ENCODE measurements around the gene NECAB3. TPM values are rescaled to one million over a fixed set of nuclear protein-coding genes. Genes with fewer than 3 reads are reported as not detected.

NECAB3 gene
- total RNA-seq, 2 donors from 2014 or later: 142 to 156 TPM

- 74% methylated on average over 4 of the region's 4 CpGs for WGBS
- Histone ChIP-seq H3K4me1 (replicated peaks) (no peaks in the 10 kb centered on the region), H3K4me3 (no peak overlapping the region), H3K9me3 (no peaks in the 10 kb centered on the region), H3K36me3 (no peaks in the 10 kb centered on the region), H3K27me3 (replicated peaks; ENCODE audit: insufficient read depth) (no peaks in the 10 kb centered on the region), H3K27ac (no peak overlapping the region)
- no peak for DNase-seq (ENCODE audit: low spot score)
- no peak for TF ChIP-seq CTCF (IDR thresholded peaks at IDR 0.05)
- intact Hi-C loops (cut with DNase I): no loop called here
Measured at GRCh38 chr20:33696448-33696847, 22.2 kb upstream of the NECAB3 start.

GRCh38 chr20:33694639-33695012 is 20.4 kb upstream of the NECAB3 start:
- intact Hi-C loops (cut with DNase I): no loop called here
- H3K36me3 ChIP-seq: no peaks in the 10 kb centered on the region
- H3K27ac ChIP-seq: no peak overlapping the region
- no peak for TF ChIP-seq POLR2A (IDR thresholded peaks at IDR 0.05)
- TF ChIP-seq CTCF (IDR thresholded peaks at IDR 0.05): no peak
- TF ChIP-seq POLR2AphosphoS5 (IDR thresholded peaks at IDR 0.05): no peak
- H3K27me3 ChIP-seq (replicated peaks; ENCODE audit: insufficient read depth): no peaks in the 10 kb centered on the region
- DNase-seq (ENCODE audit: low spot score): no peak
- 70% methylated on average over 6 of the region's 6 CpGs for WGBS
- no peak overlapping the region for H3K4me3 ChIP-seq
- no peaks in the 10 kb centered on the region for H3K9me3 ChIP-seq
- no peaks in the 10 kb centered on the region for H3K4me1 ChIP-seq (replicated peaks)

GRCh38 chr20:33693741-33694638 is 19.8 kb upstream of the NECAB3 start:
- Histone ChIP-seq H3K36me3 (no peaks in the 10 kb centered on the region), H3K27ac (no peak overlapping the region), H3K27me3 (replicated peaks; ENCODE audit: insufficient read depth) (no peaks in the 10 kb centered on the region), H3K4me1 (replicated peaks) (no peaks in the 10 kb centered on the region), H3K4me3 (no peak overlapping the region), H3K9me3 (no peaks in the 10 kb centered on the region)
- DNase-seq (ENCODE audit: low spot score): no peak
- intact Hi-C loops (cut with DNase I): no loop called here
- no peak for TF ChIP-seq POLR2AphosphoS5 (IDR thresholded peaks at IDR 0.05)
- TF ChIP-seq CTCF (IDR thresholded peaks at IDR 0.05): no peak
- TF ChIP-seq POLR2A (IDR thresholded peaks at IDR 0.05): no peak
- 71% methylated on average over 17 of the region's 17 CpGs for WGBS

- Histone ChIP-seq H3K9me3 (no peaks in the 10 kb centered on the region), H3K27me3 (replicated peaks; ENCODE audit: insufficient read depth) (no peaks in the 10 kb centered on the region), H3K4me3 (no peak overlapping the region), H3K36me3 (no peaks in the 10 kb centered on the region), H3K4me1 (replicated peaks) (no peaks in the 10 kb centered on the region), H3K27ac (no peak overlapping the region)
- no peak for TF ChIP-seq CTCF (IDR thresholded peaks at IDR 0.05)
- no peak for TF ChIP-seq POLR2AphosphoS5 (IDR thresholded peaks at IDR 0.05)
- no peak for TF ChIP-seq POLR2A (IDR thresholded peaks at IDR 0.05)
- WGBS: 85% methylated on average over 5 of the region's 5 CpGs
- intact Hi-C loops (cut with DNase I): no loop called here
- no peak for DNase-seq (ENCODE audit: low spot score)
Measured at GRCh38 chr20:33693289-33693688, 19.1 kb upstream of the NECAB3 start.

GRCh38 chr20:33689973-33690372 is 15.7 kb upstream of the NECAB3 start:
- 52% methylated on average over 4 of the region's 4 CpGs for WGBS
- H3K4me1 ChIP-seq (replicated peaks): no peaks in the 10 kb centered on the region
- no peak for DNase-seq (ENCODE audit: low spot score)
- intact Hi-C loops (cut with DNase I): no loop called here
- TF ChIP-seq POLR2A (IDR thresholded peaks at IDR 0.05): no peak
- no peaks in the 10 kb centered on the region for H3K27me3 ChIP-seq (replicated peaks; ENCODE audit: insufficient read depth)
- H3K4me3 ChIP-seq: no peak overlapping the region
- no peak overlapping the region for H3K27ac ChIP-seq
- no peaks in the 10 kb centered on the region for H3K36me3 ChIP-seq
- H3K9me3 ChIP-seq: no peaks in the 10 kb centered on the region

All from prostate gland (tissue), 2 donors.